Measurements from ENCODE around the gene NOL12.

Gene NOL12

DNA sequence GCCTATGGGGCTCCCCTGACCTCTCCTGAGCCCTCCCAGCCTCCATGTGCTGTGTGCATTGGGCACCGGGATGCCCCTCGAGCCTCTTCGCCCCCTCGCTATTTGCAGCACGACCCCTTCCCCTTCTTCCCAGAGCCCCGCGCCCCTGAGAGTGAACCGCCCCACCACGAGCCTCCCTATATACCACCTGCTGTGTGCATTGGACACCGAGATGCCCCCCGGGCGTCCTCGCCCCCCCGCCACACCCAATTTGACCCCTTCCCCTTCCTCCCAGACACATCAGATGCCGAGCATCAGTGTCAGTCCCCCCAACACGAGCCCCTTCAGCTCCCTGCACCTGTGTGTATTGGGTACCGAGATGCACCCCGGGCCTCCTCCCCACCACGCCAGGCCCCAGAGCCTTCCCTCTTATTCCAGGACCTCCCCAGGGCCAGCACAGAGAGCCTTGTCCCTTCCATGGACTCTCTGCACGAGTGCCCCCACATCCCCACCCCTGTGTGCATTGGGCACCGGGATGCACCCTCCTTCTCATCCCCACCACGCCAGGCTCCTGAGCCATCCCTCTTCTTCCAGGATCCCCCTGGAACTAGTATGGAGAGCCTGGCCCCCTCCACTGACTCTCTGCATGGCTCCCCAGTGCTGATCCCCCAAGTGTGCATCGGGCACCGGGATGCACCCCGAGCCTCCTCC is 39.6 kb downstream of the NOL12 start:
- H3K27ac ChIP-seq (ENCODE audit: poor library complexity, severe bottlenecking) = no peak overlapping the region
- H3K9me3 ChIP-seq (ENCODE audit: severe bottlenecking) = no peaks in the 10 kb centered on the region
- H3K4me1 ChIP-seq (ENCODE audit: insufficient read depth, poor library complexity, severe bottlenecking) = no peaks in the 10 kb centered on the region
- ATAC-seq (ENCODE audit: low read depth) (no peak), DNase-seq (ENCODE audit: low spot score) (no peak)
- H3K4me3 ChIP-seq (ENCODE audit: severe bottlenecking) = no peak overlapping the region
- no peaks in the 10 kb centered on the region for H3K36me3 ChIP-seq (ENCODE audit: low read depth)
- TF ChIP-seq CTCF (IDR thresholded peaks at IDR 0.05; ENCODE audit: poor library complexity, severe bottlenecking) = no peak
- H3K27me3 ChIP-seq (ENCODE audit: insufficient read depth, poor library complexity, severe bottlenecking) = no peaks in the 10 kb centered on the region

DNA sequence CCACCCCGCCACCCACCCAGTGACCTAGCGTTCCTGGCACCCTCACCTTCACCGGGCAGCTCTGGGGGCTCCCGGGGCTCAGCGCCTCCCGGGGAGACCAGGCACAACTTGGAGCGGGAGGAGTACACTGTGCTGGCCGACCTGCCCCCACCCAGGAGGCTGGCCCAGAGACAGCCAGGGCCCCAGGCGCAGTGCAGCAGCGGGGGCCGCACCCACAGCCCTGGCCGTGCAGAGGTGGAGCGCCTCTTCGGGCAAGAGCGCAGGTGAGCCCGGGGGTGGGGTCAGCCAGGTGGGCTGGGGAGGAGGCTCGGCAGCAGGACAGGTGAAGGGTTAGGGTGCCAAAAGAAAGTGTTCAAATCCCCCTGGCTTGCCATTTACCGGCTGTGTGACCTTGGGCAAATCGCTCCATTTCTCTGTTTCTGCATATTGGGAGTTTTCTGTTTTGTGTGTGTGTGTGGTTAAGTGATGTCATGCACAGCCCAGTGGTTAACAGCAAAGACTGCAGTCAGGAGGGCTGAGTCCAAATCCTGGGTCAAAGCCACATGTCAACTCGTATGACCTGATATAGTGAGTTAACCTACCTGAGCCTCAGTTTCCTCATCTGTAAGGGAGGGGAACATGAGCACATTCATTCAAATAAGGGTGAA is 40.2 kb downstream of the NOL12 start:
- DNase-seq (ENCODE audit: low spot score) (no peak), ATAC-seq (ENCODE audit: low read depth) (no peak)
- no peaks in the 10 kb centered on the region for H3K4me1 ChIP-seq (ENCODE audit: insufficient read depth, poor library complexity, severe bottlenecking)
- H3K9me3 ChIP-seq (ENCODE audit: severe bottlenecking) = no peaks in the 10 kb centered on the region
- peak; percentile 26 for TF ChIP-seq CTCF (IDR thresholded peaks at IDR 0.05; ENCODE audit: poor library complexity, severe bottlenecking)
- H3K27ac ChIP-seq (ENCODE audit: poor library complexity, severe bottlenecking) = no peak overlapping the region
- H3K4me3 ChIP-seq (ENCODE audit: severe bottlenecking) = no peak overlapping the region
- H3K27me3 ChIP-seq (ENCODE audit: insufficient read depth, poor library complexity, severe bottlenecking) = no peaks in the 10 kb centered on the region
- no peaks in the 10 kb centered on the region for H3K36me3 ChIP-seq (ENCODE audit: low read depth)

DNA sequence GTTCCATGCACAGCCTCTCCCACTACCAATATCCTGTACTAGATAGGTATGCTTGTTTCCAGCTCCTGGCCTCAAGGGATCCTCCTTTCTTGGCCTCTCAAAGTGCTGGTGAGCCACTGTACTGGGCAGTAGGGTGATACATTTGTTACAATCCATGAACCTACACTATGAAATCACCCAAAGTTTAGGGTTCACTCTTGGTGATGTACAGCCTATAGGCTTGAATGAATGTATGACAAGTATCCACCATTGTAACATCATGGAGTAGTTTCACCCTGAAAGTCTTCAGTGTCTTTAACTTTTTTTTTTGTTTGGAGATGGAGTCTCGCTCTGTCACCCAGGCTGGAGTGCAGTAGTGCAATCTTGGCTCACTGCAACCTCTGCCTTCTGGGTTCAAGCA is 42.5 kb downstream of the NOL12 start:
- no peak for ATAC-seq (ENCODE audit: low read depth)
- no peaks in the 10 kb centered on the region for H3K4me1 ChIP-seq (ENCODE audit: insufficient read depth, poor library complexity, severe bottlenecking)
- no peak overlapping the region for H3K27ac ChIP-seq (ENCODE audit: poor library complexity, severe bottlenecking)
- no peaks in the 10 kb centered on the region for H3K36me3 ChIP-seq (ENCODE audit: low read depth)
- H3K4me3 ChIP-seq (ENCODE audit: severe bottlenecking) = no peak overlapping the region
- DNase-seq (ENCODE audit: low spot score) = no peak
- H3K27me3 ChIP-seq (ENCODE audit: insufficient read depth, poor library complexity, severe bottlenecking) = no peaks in the 10 kb centered on the region
- no peaks in the 10 kb centered on the region for H3K9me3 ChIP-seq (ENCODE audit: severe bottlenecking)
- no peak for TF ChIP-seq CTCF (IDR thresholded peaks at IDR 0.05; ENCODE audit: poor library complexity, severe bottlenecking)

GRCh38 chr22:37731804-37732471 is 45.8 kb downstream of the NOL12 start:
- DNase-seq (ENCODE audit: low spot score) (no peak), ATAC-seq (ENCODE audit: low read depth) (0 out of 3 replicates have a peak, but pooled peaks have one; percentile 30)
- Histone ChIP-seq H3K27me3 (ENCODE audit: insufficient read depth, poor library complexity, severe bottlenecking) (no peaks in the 10 kb centered on the region), H3K4me3 (ENCODE audit: severe bottlenecking) (no peak overlapping the region), H3K4me1 (ENCODE audit: insufficient read depth, poor library complexity, severe bottlenecking) (no peaks in the 10 kb centered on the region), H3K9me3 (ENCODE audit: severe bottlenecking) (no peaks in the 10 kb centered on the region), H3K27ac (ENCODE audit: poor library complexity, severe bottlenecking) (no peak overlapping the region), H3K36me3 (ENCODE audit: low read depth) (no peaks in the 10 kb centered on the region)
- no peak for TF ChIP-seq CTCF (IDR thresholded peaks at IDR 0.05; ENCODE audit: poor library complexity, severe bottlenecking)

Data from RWPE2 (cell line).